SKM-1 (cell line): ENCODE measurements around the gene ARHGEF6.

ENCODE experiments used
- DNase-seq: peaks from one replicate; lab custom pipeline; 2025; ENCODE audit not compliant: unreplicated experiment; lab: John Stamatoyannopoulos, UW

The ARHGEF6 gene

GRCh38 chrX:136697156-136697555 is 83.6 kb downstream of the ARHGEF6 start:
- no peak for DNase-seq

- DNase-seq = no peak
Observed at GRCh38 chrX:136694431-136695087, 86.2 kb downstream of the ARHGEF6 start.

- no peak for DNase-seq
Observed at GRCh38 chrX:136692271-136692670, 88.5 kb downstream of the ARHGEF6 start.

- no peak for DNase-seq
Observed at GRCh38 chrX:136691028-136691809, 89.5 kb downstream of the ARHGEF6 start.

- DNase-seq = no peak
Observed at GRCh38 chrX:136689436-136689835, 91.3 kb downstream of the ARHGEF6 start.

GRCh38 chrX:136687457-136687856 is 93.3 kb downstream of the ARHGEF6 start:
- DNase-seq = no peak

- DNase-seq = no peak
Observed at GRCh38 chrX:136684120-136684519, 96.6 kb downstream of the ARHGEF6 start.

GRCh38 chrX:136679531-136679930 is 101.2 kb downstream of the ARHGEF6 start:
- no peak for DNase-seq

GRCh38 chrX:136674270-136674985 is 106.3 kb downstream of the ARHGEF6 start:
- no peak for DNase-seq

GRCh38 chrX:136671006-136671610 is 109.6 kb downstream of the ARHGEF6 start:
- no peak for DNase-seq

GRCh38 chrX:136667446-136668168 is 113.1 kb downstream of the ARHGEF6 start:
- DNase-seq = no peak

GRCh38 chrX:136666088-136666487 is 114.6 kb downstream of the ARHGEF6 start:
- no peak for DNase-seq

GRCh38 chrX:136665258-136665900 is 115.4 kb downstream of the ARHGEF6 start:
- no peak for DNase-seq

- DNase-seq = no peak
Observed at GRCh38 chrX:136662976-136663375, 117.8 kb downstream of the ARHGEF6 start.

GRCh38 chrX:136662104-136662503 is 118.6 kb downstream of the ARHGEF6 start:
- DNase-seq = no peak

- no peak for DNase-seq
Observed at GRCh38 chrX:136660896-136661295, 119.8 kb downstream of the ARHGEF6 start.

GRCh38 chrX:136659174-136659573 is 121.6 kb downstream of the ARHGEF6 start:
- DNase-seq = no peak

GRCh38 chrX:136658151-136658550 is 122.6 kb downstream of the ARHGEF6 start:
- DNase-seq = no peak

- no peak for DNase-seq
Observed at GRCh38 chrX:136656361-136656964, 124.3 kb downstream of the ARHGEF6 start.
